GM12801 (cell line): Measurements from ENCODE around the gene PKIG.

Source experiments
- CTCF ChIP-seq: IDR thresholded peaks from one replicate; pipeline ENCODE4 v1.5.1; 2011; ENCODE audit warnings: control low read depth; ENCODE audit not compliant: insufficient read length; ENCODE audit errors: extremely low read depth

Gene PKIG

DNA sequence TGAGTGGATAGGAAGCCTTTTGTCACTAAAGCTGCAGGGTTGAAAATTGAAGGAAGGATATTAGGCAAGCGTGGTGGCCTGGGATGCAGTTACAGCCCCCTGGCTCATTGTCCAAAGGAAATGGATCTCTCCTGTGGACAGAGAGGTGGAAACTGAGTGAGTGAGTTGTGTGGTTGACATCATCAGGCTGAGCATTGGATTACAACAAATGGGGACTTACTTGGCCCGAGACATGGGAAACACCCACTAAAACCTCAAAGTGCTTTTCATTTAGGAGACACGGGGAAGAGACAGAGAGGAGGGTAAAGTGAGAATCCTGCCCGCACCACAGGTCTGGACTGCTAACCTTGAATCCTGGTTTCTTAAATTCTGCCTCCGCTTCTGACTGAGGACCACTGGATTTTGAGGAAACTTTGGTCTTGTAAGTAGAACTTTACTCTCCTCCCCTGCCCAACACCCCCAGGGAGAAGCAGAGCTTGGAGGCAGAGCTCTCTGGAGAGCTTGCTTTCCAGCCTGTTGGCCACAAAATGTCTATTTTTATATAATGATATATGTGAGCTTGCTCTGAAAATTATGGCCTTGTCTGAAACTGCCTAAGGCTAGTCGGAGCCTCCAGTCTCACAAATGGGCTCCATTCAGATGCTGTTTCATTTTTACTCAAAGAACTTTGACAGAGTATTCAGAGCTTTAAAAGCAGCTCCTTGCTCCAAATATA lies at the start of gene PKIG:
Gene PKIG, plus strand, starts transcription at position 269 of the 715 bp plus-strand sequence. CDS start 31,978 bp downstream, outside the sequence.
- TF ChIP-seq CTCF = no peak

- no peak for TF ChIP-seq CTCF
These were observed 49.4 kb upstream of the PKIG start for GRCh38 chr20:44532981-44533331.

DNA sequence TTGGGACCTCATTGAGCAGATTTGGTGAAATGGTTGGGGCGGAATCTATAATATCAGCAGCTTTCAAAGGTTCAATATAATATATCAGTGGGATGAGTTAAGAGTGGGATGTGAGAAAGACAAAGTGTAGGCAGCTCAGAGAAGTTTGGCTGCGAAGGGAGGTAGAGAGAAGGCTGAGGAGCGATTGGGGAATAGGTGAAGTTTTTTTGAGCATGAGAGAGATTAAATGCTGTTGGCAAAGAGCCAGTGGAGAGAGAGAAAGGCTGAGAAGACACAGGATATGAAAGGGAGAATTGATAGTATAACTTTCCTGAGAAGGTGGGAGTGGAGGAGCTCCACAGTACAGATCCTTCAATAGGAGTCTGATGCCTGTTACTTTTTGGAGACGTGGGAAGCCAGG lies 48.5 kb upstream of the PKIG start:
- no peak for TF ChIP-seq CTCF

- TF ChIP-seq CTCF = no peak
These were observed 46.2 kb upstream of the PKIG start for GRCh38 chr20:44536175-44536574.

- TF ChIP-seq CTCF = no peak
These were observed 44.4 kb upstream of the PKIG start for GRCh38 chr20:44537993-44538392.

DNA sequence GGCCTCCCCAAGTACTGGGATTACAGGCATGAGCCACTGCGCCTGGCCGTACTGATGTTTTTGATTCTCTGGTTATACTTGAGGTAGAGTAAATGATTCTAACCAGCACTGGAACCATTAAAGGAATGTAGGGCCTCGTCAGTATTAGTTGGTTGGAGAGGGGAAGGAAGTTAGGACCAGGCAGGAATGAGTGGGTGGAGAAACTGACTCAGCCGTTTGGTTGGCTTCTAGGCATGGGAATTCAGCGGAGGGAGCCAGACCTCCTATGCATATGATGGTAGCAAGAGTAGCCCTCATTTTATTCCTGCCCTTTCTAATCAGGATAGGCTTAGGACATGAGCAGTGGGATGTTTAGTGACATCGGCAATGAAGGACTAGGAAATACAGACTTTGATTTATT lies 41.5 kb upstream of the PKIG start:
- TF ChIP-seq CTCF = no peak

DNA sequence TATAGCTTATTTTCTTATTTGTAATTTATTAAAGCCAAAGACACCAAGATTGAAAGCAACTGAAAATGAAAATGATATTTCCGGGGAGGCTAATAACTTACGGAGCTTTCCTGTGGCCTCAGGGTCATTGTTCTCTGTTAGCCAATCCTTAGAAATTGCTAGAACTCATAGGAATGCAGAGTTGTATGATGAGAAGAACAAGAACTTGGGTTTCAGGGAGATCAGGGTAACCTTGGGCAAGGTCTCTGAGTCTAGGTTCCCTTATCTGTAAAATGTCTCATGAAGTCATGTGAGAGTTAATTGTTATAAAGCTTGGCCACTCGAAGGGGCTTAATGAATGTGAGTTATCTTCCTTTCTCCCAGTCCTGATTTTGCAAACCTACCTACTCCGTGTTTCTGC lies 40.4 kb upstream of the PKIG start:
- no peak for TF ChIP-seq CTCF

DNA sequence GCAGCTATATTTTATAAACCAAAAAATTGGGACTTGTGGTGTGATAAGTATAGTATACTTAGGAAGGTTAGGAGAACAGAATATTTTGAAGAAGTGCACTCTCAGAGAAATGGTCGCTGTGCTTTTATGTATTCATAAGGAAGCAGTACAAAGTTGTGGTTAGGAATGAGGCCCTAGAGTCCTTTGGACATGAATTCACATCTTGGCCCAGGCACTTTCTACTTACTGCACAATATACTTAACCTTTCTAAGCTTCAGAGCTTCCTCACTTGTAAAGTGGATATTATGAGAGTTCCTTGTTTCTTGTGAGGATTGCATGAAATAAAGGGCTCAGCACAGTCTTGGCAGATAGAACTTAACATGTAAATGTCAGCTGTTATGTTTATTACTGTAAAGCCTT lies 39.5 kb upstream of the PKIG start:
- no peak for TF ChIP-seq CTCF
